Calu3 (cell line): Measurements from ENCODE around the gene NUMBL. TPM values are rescaled to one million over a fixed set of nuclear protein-coding genes. Genes with fewer than 3 reads are reported as not detected.

ENCODE experiments used
- BruUV-seq: library from RNA; stranded (reverse); fragments of 400-500 nt; replicated peaks from 2 replicates; lab custom pipeline; 2021; lab: Mats Ljungman, UMichigan
- CTCF ChIA-PET: fragments of 300-600 bp; sonication (Branson Sonifier 250); formaldehyde crosslinking; loops from one replicate; lab custom pipeline; 2022; ENCODE audit warnings: antibody characterized with exemption; lab: Charles Lee
- DNase-seq: peaks from one replicate; pipeline ENCODE4 v3.0.0; 2022
- H3K27ac Mint-ChIP-seq: one replicate; pipeline ENCODE4 v1.8.0; 2022; ENCODE audit warnings: mixed read lengths; ENCODE audit not compliant: unreplicated experiment
- H3K27me3 Mint-ChIP-seq: one replicate; pipeline ENCODE4 v1.8.0; 2022; ENCODE audit warnings: mixed read lengths; ENCODE audit not compliant: unreplicated experiment
- H3K36me3 Mint-ChIP-seq: one replicate; pipeline ENCODE4 v1.8.0; 2022; ENCODE audit warnings: mild to moderate bottlenecking, moderate library complexity, mixed read lengths; ENCODE audit not compliant: insufficient read depth, unreplicated experiment
- H3K4me1 Mint-ChIP-seq: one replicate; pipeline ENCODE4 v1.8.0; 2022; ENCODE audit warnings: mild to moderate bottlenecking, low read depth, mixed read lengths; ENCODE audit not compliant: unreplicated experiment
- H3K4me3 Mint-ChIP-seq: one replicate; pipeline ENCODE4 v1.8.0; 2022; ENCODE audit warnings: mild to moderate bottlenecking, low read depth, moderate library complexity, mixed read lengths; ENCODE audit not compliant: unreplicated experiment
- H3K9me3 Mint-ChIP-seq: one replicate; pipeline ENCODE4 v1.8.0; 2022; ENCODE audit warnings: low read depth, mixed read lengths; ENCODE audit not compliant: unreplicated experiment
- intact Hi-C: fragments of 100-400 bp; cut with micrococcal nuclease; formaldehyde crosslinking; loops from one replicate; pipeline ENCODE4 v1.10.0; 2022; ENCODE audit not compliant: unreplicated experiment
- total RNA-seq: library from RNA; stranded (reverse); gene quantifications from 2 replicates; pipeline ENCODE4 v1.2.3, GENCODE V29; 2022
- TF ChIP-seq, protein P1 (sequence below): fragments of 200-600 bp; IDR thresholded peaks from one replicate; pipeline ENCODE4 v1.8.0; 2022; ENCODE audit warnings: antibody characterized with exemption; ENCODE audit not compliant: unreplicated experiment

NUMBL gene
- total RNA-seq, 1 experiment from 2014 or later: 21.4 TPM

DNA sequence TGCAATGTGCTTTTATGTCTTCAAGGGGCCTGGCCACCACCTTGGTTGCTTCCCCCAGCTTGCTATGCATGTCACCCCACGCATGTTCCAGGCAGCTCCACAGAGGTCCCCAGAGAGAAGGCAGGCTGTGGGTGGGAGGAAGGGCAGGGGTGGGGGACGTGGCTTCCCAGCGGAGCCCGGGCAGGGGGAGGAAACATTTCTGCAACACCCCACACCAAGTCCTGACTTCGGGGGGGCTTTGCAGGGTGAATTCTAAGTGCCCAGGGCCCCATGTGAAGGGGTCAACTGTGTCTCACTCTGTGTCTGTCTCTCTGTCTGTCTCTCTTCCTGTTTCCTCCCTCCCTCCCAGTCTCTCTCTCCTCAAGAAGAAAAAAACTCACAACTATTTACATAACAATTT lies 49.7 kb downstream of the NUMBL start:
- H3K9me3 Mint-ChIP-seq: no peaks in the 10 kb centered on the region
- peaks cover 4% of the 10 kb centered on the region for H3K27me3 Mint-ChIP-seq
- no TSS peak for BruUV-seq
- no peak for DNase-seq
- H3K4me1 Mint-ChIP-seq: peaks cover 22% of the 10 kb centered on the region
- intact Hi-C loops: no loop called here
- no peak overlapping the region for H3K4me3 Mint-ChIP-seq
- no peak overlapping the region for H3K27ac Mint-ChIP-seq
- TF ChIP-seq, protein P1, sequence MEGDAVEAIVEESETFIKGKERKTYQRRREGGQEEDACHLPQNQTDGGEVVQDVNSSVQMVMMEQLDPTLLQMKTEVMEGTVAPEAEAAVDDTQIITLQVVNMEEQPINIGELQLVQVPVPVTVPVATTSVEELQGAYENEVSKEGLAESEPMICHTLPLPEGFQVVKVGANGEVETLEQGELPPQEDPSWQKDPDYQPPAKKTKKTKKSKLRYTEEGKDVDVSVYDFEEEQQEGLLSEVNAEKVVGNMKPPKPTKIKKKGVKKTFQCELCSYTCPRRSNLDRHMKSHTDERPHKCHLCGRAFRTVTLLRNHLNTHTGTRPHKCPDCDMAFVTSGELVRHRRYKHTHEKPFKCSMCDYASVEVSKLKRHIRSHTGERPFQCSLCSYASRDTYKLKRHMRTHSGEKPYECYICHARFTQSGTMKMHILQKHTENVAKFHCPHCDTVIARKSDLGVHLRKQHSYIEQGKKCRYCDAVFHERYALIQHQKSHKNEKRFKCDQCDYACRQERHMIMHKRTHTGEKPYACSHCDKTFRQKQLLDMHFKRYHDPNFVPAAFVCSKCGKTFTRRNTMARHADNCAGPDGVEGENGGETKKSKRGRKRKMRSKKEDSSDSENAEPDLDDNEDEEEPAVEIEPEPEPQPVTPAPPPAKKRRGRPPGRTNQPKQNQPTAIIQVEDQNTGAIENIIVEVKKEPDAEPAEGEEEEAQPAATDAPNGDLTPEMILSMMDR: no peak
- CTCF ChIA-PET: no interaction called here
- H3K36me3 Mint-ChIP-seq: no peaks in the 10 kb centered on the region

DNA sequence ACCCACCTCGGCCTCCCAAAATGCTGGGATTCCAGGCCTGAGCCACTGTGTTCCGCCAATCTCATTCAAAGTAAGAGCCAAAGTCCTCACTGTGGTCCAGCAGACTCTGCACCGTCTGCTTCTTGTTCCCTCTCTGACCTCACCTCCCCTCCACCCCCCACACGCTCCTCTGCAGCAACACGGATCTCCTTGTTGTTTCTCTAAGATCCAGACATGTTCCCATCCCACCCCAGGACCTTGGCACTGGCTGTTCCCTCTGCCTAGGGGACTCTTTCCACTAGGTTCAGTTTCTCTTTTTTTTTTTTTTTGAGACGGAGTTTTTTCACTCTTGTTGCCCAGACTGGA lies 50.8 kb downstream of the NUMBL start:
- Mint-ChIP-seq H3K27me3 (peaks cover 15% of the 10 kb centered on the region), H3K4me1 (peaks cover 18% of the 10 kb centered on the region), H3K27ac (no peak overlapping the region), H3K36me3 (no peaks in the 10 kb centered on the region), H3K9me3 (no peaks in the 10 kb centered on the region), H3K4me3 (no peak overlapping the region)
- TF ChIP-seq, protein P1: no peak
- BruUV-seq: no TSS peak
- intact Hi-C loops: loop anchor here (10.0 kb wide), 1 partner anchor 335 kb away; no protein-coding TSS in a partner anchor
- DNase-seq: no peak
- CTCF ChIA-PET: no interaction called here

DNA sequence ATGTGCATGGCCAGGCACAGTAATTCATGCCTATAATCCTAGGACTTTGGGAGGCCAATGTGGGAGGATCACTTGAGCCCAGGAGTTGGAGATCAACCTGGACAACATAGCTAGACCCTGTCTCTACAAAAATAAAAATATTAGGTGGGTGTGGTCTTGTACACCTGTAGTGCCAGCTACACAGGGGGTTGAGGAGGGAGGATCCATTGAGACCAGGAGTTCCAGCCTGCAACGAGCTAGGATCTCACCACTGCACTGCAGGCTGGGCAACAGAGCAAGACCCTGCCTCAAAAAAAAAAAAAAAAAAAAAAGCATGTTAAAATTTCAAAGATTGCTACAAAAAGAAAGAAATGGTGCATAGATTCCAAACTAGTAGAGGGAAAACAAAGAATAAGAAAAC lies 52.1 kb downstream of the NUMBL start:
- no peak for DNase-seq
- Mint-ChIP-seq H3K4me1 (peaks cover 25% of the 10 kb centered on the region), H3K4me3 (no peak overlapping the region), H3K36me3 (no peaks in the 10 kb centered on the region), H3K27me3 (peaks cover 24% of the 10 kb centered on the region), H3K9me3 (no peaks in the 10 kb centered on the region), H3K27ac (no peak overlapping the region)
- intact Hi-C loops: loop anchor here (10.0 kb wide), 1 partner anchor 334 kb away; no protein-coding TSS in a partner anchor
- TF ChIP-seq, protein P1: no peak
- no TSS peak for BruUV-seq
- CTCF ChIA-PET: interaction anchor here (0.7 to 0.8 kb wide), 2 partner anchors 293 to 621 kb away, joined by 4 to 8 read pairs; no protein-coding TSS in a partner anchor

DNA sequence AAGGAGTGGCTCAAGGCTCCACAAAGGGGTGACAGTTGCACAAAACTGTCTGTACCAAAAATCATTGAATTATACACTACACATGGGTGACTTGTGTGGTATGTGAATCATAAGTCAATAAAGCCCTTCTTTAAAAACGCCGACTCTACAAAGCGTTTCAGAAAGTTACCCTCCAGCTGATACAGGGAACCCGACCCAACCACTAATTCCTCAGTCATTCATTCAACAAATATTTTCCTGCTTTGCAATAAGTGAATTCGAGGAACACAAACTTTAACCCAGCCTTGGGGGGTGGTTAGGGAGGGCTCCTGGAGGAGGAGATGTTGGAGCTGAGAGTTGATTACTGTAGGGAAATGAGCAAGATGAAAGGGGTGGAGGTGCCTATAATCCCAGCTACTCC lies 57.2 kb downstream of the NUMBL start:
- H3K4me1 Mint-ChIP-seq: peaks cover 9% of the 10 kb centered on the region
- H3K27ac Mint-ChIP-seq: no peak overlapping the region
- BruUV-seq: no TSS peak
- no peaks in the 10 kb centered on the region for H3K9me3 Mint-ChIP-seq
- TF ChIP-seq, protein P1: no peak
- H3K36me3 Mint-ChIP-seq: no peaks in the 10 kb centered on the region
- intact Hi-C loops: loop anchor here (10.0 kb wide), 1 partner anchor 328 kb away; no protein-coding TSS in a partner anchor
- CTCF ChIA-PET: interaction anchor here (0.5 to 3.0 kb wide), 8 partner anchors 12 to 431 kb away, joined by 3 to 31 read pairs (median 7); partner anchors contain the start of gene BLVRB
- DNase-seq: no peak
- H3K4me3 Mint-ChIP-seq: no peak overlapping the region
- peaks cover 24% of the 10 kb centered on the region for H3K27me3 Mint-ChIP-seq
